GM12874 (cell line): ENCODE data around the gene ADGRG3.

Experiments used
- TF ChIP-seq, protein P1 (sequence below): IDR thresholded peaks from 2 replicates; pipeline ENCODE4 v1.5.1; 2011; ENCODE audit warnings: low read depth, mild to moderate bottlenecking, control low read depth, low read length, moderate library complexity; ENCODE audit not compliant: insufficient read depth

Gene ADGRG3

DNA sequence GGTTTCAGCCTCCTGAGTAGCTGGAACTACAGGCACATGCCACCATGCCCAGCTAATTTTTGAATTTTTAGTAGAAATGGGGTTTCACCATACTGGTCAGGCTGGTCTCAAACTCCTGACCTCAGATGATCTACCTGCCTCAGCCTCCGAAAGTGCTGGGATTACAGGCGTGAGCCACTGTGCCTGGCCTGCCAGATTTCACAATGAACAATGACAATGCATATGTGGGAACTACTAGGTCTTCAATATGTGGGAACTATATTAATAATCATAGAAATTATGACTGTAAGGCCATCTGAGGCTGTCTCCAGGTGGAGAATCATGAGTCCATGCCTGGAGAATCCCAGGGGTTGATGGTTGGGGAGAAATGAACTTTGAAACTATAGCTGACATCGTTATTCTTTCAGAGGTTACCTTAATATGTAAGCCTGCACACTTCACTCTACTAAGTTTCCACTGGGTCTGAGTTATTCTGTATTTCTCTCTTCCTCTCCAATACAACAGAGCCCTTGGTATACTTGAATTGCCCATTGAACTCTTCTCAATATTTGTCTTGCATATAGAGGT is 19.3 kb downstream of the ADGRG3 start:
- TF ChIP-seq, protein P1, sequence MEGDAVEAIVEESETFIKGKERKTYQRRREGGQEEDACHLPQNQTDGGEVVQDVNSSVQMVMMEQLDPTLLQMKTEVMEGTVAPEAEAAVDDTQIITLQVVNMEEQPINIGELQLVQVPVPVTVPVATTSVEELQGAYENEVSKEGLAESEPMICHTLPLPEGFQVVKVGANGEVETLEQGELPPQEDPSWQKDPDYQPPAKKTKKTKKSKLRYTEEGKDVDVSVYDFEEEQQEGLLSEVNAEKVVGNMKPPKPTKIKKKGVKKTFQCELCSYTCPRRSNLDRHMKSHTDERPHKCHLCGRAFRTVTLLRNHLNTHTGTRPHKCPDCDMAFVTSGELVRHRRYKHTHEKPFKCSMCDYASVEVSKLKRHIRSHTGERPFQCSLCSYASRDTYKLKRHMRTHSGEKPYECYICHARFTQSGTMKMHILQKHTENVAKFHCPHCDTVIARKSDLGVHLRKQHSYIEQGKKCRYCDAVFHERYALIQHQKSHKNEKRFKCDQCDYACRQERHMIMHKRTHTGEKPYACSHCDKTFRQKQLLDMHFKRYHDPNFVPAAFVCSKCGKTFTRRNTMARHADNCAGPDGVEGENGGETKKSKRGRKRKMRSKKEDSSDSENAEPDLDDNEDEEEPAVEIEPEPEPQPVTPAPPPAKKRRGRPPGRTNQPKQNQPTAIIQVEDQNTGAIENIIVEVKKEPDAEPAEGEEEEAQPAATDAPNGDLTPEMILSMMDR, result no peak

DNA sequence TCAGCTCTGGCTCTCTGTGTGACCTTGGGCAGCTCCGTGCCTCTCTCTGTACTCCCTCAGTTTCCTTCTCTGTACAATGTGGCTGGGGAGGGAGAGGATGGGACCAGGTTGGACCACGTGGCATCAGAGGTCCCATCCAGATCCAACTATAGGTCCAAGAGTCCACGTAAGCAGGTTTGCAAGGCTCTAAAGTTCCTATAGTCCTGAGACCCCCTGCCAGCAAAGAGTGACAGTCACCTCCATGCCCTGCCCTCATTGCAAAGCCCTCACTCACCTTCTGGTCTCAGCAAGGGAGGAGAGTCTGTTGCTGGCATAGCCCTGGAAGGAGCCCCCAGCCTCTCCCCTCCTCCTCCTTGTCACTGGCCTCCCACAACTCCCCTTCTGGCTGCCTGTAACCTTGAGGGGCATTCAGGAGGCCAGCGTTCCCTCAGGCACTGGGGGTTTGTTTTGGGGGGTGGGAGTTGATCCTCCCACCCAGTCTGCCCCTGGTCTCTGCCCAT is 20.4 kb downstream of the ADGRG3 start:
- TF ChIP-seq, protein P1, result no peak

DNA sequence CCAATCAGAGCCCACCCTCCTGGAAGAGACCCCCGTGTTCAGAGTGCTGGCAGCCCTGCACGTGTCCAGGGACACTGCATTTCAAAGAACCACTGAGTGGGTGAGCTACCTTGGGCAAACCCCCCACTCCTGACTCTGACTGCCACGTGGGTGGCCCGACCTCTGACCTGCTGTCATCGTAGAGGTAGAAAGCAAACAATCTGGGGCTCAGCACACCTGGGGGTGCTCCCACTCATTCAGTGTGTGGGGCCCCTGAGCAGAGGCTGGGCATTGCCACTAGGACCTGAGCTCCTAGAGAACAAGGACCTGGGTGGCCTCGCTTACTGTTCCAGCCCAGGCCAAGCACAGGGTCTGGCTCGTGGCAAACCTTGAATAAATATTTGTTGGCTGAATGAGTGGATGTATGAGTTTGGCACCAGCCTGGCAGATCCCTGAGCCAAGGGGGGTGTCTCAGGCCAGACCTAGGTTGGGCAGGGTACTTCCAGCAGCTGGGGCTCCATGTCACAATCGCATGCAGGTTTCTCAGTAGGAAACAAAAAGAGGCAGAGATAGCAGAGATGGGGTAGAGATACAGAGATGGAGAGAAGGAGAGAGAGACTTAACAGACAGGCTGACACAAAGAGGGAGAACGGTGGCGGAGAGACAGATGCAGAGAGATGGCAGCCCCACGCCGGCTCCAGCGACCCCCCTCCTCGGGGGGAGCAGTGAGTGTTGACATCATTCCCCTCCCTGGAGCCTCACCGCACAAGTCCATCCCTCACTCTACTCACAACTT is 21.1 kb downstream of the ADGRG3 start:
- TF ChIP-seq, protein P1, result no peak

DNA sequence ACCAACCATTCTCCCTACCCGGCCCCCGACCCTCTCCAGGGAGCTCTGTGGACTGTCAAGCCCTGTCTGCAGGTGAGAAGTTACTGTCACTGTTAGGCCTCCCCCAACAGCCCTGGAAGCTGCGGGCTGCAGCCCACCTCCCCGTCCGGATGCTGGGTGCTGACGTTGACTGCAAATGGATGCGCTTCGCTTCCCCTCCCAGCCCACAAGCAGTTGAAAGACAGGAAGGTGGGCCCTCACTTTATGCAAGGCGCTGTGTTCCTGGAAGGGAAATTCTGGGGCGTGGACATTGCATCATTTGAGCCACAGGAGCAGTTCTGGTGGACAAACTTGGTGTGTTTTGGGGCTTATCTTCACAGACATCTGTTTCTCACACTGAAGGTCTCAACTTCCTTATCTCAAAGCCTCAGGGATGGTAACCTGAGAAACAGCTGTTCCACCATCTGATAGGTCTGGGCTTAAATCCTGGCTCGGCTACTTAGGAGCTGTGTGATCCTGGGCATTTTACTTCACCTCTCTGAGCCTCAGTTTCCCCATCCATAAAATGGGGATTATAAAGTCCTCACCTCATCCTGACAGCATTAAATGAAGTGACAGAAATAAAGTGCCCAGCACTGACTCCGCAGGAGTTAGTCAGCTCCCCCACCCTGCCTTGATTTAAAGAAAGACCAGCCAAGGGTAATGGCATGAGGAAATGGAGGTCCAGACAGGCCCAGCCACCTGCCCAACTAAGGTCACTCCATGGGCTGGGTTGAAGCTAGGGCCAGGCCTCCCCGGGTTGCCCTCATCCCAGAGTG is 21.9 kb downstream of the ADGRG3 start:
- TF ChIP-seq, protein P1, result no peak

DNA sequence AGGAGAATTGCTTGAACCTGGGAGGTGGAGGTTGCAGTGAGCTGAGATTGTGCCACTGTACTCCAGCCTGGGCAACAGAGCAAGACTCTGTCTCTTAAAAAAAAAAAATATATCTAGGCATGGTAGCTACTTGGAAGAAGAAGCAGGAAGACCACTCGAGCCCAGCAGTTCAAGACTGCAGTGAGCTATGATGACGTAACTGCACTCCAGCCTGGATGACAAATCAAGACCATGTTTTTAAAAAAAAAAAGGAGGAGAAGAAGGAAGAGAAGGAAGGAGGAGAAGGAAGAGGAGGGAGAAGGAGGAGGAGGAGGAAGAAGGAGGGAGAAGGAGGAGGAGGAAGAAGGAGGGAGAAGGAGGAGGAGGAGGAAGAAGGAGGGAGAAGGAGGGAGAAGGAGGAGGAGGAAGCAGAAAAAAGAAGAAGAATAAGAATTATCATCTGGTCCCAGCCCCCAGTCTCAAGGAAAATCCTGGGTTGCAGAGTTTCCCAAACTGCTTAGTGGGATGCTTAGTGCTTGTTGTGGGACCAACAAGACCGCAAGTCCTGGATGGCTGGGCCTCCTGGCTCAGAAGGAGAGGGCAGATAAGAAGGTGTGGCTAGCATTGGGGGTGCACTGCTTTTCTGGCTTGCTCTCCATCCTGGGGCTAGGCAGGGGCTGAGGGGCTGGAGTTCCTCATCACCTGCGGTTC is 22.8 kb downstream of the ADGRG3 start:
- TF ChIP-seq, protein P1, result no peak

DNA sequence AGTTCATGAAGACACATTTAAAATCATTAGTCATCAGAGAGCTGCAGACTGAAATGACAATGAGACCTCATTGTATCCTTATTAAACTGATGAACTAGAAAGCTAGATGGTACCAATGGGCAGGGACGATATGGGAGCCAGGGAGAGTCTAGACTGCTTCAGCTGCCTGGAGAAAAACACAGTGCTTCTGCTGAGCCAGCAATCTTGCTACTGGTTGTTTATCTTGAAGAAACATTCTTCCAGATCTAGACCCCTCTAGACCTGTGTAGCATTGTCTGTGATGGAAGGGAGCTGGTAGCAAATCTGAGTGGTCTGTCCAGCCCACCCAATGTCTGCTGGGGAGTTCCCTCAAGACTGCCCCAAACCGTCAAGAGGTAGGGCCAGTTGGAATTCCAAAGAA is 24.5 kb downstream of the ADGRG3 start:
- TF ChIP-seq, protein P1, result no peak

DNA sequence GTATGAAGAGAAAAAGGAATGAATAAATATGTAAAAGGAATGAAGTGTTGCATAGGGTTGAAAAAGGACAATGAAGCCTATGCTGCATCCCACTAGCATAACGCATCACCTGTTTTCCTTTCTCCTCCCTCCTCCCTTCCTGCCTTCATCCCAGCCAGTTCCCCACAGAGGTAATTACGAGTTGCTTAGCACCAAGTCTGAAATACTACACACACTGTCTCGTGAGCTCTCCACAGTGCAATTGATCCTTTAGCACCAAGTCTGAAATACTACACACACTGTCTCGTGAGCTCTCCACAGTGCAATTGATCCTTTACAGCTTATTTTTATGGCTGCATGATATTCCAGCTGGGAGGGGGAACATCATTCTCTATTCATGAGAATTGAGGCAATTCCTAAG is 25.4 kb downstream of the ADGRG3 start:
- TF ChIP-seq, protein P1, result no peak
